ENCODE measurements around the gene KRT33A.
"Not testable (repeated sequence)": the region's sequence is repeated elsewhere in the genome, so short reads cannot be mapped to it uniquely, and the experiment has no call there.

KRT33A gene

DNA sequence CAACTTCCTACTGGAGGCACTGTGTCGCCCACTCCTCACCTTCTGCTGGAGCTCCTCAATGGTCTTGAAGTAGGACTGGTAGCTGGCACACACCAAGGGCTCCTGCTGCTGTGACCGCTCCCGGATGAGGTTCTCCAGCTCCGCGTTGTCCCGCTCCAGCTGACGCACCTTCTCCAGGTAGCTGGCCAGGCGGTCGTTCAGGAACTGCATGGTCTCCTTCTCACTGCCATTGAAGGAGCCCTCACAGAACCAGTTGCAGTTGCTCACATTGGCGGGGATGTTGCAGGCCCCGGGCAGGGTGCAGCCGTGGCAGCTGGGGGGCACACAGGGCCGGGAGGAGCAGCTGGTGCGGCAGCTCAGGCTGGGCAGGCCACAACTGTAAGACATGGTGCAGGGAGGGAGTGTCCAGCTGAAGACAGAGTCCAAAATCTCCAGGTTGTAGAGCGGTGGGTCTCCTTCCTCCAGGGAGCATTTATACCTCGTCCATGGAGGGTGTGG, at the start of gene KRT33A:
Gene KRT33A (minus strand): TSS at position 448 of the 498 bp plus-strand sequence. CDS start 61 bp downstream, at position 387.
- not testable (repeated sequence) for DNase-seq (ENCODE audit: low read depth in 3 of 3)

DNA sequence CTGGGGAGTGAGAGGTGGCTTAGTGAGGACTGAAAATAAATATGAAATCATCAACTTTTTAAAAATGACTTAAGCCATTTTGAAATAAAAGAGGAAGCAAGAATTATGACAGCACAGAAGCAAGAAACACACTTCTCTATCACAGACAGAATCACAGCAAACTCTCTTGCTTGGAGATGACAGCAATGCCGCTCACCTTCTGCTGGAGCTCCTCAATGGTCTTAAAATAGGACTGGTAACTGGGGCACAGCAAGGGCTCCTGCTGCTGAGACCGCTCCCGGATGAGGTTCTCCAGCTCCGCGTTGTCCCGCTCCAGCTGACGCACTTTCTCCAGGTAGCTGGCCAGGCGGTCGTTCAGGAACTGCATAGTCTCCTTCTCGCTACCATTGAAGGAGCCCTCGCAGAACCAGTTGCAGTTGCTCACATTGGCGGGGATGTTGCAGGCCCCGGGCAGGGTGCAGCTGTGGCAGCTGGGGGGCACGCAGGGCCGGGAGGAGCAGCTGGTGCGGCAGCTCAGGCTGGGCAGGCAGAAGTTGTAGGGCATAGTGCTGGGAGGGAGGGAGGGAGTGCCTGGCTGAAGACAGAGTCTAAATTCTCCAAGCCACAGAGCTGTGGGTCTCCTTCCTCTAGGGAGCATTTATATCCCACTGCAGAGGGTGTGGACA, 46.5 kb upstream of the KRT33A start, which contains the start of gene KRT31:
Gene KRT31 (minus strand): TSS at position 613 of the 665 bp plus-strand sequence. CDS start 69 bp downstream, at position 544.
- no peak for DNase-seq (ENCODE audit: low read depth in 3 of 3)

DNA sequence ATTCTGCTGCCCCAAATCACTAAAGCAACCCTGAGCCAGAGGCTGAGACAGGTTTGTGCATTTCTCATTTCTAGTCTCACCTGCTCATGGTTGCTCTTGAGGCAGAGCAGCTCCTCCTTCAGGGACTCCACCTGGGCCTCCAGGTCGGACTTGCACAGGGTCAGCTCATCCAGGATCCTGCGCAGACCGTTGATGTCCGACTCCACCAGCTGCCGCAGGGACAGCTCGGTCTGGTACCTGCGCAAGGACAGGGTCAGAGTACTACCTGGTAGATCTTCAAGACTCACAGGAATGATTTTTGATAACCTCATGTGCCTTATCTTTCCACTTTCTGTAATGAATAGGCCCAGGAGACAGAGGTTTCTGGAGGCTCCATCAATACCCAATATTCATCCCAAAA, 45.7 kb upstream of the KRT33A start:
- DNase-seq (ENCODE audit: low read depth in 3 of 3), result no peak

DNA sequence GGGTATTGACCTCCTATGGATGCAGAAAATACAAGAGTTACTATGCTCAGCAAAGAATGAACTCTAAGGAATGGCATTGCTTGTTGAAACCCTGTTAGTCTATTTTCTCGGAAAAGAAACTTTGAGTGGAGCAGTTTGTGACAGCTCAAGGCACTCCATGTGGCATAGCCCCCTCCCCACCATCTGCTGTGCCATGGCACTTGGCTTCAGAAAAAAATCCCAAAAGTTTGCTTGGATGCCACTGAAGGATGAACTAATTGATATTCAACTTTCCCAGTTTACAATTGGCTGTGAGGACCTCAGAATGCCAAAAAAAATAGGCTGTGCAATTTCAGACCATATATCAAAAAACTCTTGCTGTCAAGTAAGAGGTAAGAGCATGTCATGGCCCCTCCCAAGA, 45.0 kb upstream of the KRT33A start:
- DNase-seq (ENCODE audit: low read depth in 3 of 3), result no peak

DNA sequence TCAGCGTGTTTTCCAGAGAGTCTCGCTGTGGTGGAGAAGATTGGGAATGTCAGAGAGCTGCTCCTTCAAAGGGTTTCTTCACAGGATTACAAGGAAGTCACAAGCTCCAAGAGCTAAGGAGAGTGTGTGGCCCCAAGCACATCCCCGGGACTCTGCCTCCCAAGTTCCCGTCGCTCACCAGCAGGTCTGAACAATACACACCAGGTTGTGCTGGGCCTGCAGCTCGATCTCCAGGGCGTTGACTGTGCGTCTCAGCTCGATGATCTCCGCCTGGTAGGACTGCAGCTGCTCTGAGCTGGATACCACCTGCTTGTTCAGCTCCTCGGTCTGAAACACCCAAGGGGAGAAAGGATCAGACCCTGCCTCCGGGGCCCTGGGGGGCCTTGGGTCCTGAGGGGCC, 44.4 kb upstream of the KRT33A start:
- not testable (repeated sequence) for DNase-seq (ENCODE audit: low read depth in 3 of 3)

DNA sequence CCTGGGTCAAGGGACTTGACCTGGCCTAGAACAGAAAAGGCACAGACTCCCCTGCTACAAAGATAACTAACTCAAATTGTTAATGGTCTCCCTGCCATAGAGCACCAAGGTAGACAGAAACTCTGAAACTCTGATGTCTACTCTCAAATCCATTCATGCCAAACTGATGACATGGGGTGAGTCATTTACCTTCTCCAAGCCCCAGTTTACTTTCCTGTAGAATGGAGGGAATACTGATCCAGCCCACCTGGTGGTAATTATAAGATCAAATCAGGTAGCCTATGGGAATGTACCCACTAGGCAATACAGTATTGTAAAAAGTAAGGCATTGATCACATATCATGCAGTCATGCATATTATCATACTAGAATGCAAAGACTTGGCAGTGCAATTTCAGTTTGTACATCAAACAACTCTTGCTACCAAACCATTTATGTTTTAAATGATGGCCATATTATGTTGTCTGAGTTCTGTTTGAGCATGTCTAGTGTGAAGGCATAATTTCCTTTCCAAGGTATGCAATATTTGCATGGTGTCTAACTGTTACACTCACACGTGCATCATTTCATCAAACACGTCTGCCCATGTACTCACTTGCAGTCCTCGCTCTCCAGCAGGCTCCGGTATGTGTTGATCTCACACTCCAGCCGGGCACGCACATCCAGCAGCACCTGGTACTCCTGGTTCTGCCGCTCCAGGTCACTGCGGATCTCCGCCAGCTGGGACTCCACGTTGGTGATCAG, 43.8 kb upstream of the KRT33A start:
- DNase-seq (ENCODE audit: low read depth in 3 of 3), result no peak

DNA sequence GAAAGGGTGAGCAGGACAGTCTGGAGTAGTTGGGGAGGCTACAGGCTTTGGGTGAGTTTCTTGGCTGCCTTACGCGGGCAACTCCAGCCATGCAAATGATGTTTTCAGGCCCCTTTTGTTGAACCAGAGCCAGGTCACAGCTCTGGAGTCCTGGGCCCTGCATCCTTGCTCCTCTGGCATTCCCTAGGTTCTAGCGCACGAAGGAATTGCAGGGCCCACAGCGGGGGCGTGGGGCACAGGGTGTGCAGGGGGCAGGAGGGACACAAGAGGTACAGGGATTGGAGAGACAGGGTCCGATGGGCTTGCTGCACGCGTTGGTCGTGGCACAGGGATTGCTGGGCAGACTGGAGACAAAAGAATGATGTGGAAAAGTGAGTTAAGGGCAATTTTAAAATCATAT, 43.2 kb upstream of the KRT33A start:
- no peak for DNase-seq (ENCODE audit: low read depth in 3 of 3)

DNA sequence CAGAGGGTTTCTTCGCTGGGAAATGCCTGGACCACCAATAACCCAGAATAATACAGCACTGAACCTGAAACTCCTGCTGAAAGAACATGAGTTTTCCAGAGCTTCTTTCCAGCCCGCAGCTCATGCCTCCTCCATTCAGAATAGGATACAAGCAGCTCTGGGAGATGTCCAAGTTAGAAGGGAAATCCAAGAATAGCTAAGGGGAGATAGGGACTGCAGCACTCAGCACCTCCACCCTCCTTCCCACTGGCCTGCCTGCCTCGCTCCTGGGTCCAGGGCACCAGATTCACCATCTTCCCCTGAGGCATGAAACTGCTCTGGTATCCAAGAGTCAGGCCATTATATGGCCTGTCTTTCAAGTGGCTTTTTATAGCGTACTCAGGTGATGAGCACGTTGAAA, 42.7 kb upstream of the KRT33A start:
- no peak for DNase-seq (ENCODE audit: low read depth in 3 of 3)

DNA sequence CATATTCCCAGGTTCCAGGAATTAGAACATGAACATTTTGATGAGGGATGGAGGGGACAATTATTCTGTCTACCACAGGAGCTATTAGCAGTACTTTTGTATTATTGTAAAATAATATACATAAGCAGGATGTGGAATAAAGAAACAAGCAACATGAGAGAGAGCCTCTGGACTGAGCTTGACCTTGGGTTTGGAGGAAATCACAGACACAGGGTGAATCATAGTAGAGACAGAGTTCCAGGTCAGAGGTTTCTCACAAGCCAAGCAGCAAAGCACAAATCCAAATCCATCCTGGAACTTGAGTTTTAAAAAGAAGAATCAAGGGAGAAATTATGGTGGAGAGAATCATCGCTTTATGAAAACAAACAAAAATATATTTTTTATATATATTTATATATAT, 41.6 kb upstream of the KRT33A start:
- DNase-seq (ENCODE audit: low read depth in 3 of 3), result no peak

DNA sequence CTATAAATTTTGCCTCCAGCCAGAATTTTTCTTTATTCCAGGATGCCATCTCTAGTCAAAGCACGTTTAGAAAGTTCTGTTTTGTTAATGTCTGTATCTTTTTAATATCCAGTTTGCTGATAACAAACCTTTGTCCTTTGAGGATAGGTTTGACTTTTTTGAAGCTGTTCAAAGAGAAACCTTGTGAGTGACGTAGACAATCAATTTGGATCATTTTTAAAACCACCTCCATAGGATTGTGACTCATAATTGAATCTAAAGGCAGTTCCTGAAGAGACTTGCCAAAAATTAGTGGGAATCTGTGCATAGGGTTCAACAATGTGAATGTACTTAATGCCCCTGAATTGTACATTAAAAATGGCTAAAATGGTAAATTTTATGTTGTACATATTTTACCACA, 40.9 kb upstream of the KRT33A start:
- no peak for DNase-seq (ENCODE audit: low read depth in 3 of 3)

DNA sequence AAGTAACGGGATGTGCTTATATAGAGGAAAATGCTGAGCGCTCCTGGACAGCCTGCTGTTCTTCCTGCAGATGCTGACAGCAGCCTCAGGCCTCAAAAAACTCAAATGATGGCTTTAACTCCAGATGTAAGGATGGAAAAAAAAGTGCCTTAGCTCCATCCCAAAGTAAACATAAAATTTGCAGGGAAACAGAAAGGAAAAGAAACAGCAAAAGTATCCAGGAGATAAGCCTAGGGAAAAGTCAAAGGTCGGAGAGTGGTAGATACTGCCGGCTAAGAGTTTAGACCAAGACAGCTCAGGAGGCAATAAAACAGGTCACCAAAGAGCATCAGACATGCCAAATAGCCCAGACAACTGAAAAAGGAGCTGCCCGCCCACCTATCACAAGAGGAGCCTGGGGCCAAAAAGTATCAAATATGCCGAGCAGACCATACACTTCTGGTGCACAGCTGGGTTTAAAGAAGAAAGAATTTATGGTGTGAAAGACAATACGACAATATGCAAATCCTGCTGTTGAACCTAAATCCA, 39.8 kb upstream of the KRT33A start:
- no peak for DNase-seq (ENCODE audit: low read depth in 3 of 3)

DNA sequence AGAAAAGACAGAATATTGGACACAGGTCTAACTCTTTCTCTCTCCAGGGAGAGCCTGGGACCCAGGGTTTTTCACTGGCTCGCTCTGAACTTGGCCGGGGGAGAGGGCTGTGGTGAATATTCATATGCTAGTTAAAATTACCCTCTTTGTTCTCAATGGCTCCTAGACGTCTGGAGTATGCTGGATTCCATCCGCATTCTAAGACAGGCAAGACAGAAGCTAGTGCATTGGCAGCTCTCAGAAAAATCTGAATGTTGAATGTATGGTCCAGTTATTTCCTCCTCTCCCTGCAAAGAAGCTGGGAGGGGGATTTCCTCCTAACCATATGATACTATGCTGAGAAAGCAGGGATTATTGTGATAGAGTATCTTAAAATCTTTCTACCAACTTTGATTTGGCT, 37.0 kb upstream of the KRT33A start:
- no peak for DNase-seq (ENCODE audit: low read depth in 3 of 3)

DNA sequence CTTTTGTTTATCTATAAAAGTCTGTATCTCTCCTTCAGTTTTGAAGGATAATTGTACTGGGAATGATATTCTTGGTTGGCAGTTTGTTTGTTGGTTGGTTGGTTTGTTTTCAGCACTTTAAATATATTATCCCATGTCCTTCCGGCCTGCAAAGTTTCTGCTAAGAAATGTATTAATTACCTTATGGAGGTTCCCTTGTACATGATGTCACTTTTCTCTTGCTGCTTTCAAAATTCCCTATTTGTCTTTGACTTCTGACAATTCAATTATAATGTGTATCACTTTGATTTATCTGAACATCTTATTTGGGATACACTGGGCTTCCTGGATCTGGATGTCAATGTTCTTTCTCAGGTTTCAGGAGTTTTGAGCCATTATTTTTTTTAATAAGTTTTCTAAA, 35.6 kb upstream of the KRT33A start:
- DNase-seq (ENCODE audit: low read depth in 3 of 3), result no peak

DNA sequence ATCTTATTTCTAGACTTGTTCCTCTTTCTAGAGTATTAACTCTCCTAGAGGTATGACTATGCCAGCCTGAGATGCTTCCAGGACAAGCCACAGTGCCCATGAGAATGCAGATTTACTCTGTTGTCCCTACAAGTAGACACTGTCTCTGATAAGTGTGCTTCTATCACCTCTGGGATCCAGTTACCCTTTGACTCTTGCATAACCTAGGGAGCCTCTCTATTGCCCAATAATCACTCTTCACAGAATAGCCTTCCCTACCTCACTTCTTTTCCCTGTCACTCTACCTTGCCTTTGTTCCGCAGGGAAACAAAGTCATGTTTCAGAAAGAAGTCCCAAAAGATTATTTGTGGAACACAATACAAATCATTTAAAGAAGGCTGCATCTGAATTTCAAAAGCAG, 33.1 kb upstream of the KRT33A start:
- DNase-seq (ENCODE audit: low read depth in 3 of 3), result no peak

DNA sequence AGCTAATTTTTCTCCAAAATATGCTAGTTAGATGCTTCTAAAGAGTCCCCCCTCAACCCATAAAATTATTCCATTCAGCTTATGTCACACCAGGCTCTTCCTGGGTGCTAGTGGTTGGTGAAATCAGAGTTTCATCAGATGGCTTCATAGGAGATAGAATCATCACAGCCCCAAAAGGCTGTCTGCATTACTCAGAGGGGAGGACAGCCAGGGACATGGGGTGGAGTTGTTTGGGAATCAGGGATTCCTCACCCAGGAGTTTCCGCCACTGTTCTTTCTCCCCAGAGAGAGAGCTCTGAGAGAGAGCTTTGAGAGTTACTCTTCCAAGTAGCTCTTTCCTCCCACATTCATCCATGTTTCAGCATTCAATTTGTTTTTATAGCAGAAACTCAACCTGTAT, 31.8 kb upstream of the KRT33A start:
- no peak for DNase-seq (ENCODE audit: low read depth in 3 of 3)

DNA sequence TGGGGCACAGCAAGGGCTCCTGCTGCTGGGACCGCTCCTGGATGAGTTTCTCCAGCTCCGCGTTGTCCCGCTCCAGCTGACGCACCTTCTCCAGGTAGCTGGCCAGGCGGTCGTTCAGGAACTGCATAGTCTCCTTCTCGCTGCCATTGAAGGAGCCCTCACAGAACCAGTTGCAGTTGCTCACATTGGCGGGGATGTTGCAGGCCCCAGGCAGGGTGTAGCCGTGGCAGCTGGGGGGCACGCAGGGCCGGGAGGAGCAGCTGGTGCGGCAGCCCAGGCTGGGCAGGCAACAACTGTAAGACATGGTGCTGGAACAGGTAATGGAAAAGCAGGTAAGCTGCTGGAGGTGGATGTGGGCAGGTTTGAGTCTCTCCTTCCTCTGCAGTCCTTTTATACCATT, 31.3 kb upstream of the KRT33A start, which contains the start of gene KRT34:
Gene KRT34 (minus strand): TSS at position 364 of the 400 bp plus-strand sequence. CDS start 60 bp downstream, at position 304.
- DNase-seq (ENCODE audit: low read depth in 3 of 3), result not testable (repeated sequence)

DNA sequence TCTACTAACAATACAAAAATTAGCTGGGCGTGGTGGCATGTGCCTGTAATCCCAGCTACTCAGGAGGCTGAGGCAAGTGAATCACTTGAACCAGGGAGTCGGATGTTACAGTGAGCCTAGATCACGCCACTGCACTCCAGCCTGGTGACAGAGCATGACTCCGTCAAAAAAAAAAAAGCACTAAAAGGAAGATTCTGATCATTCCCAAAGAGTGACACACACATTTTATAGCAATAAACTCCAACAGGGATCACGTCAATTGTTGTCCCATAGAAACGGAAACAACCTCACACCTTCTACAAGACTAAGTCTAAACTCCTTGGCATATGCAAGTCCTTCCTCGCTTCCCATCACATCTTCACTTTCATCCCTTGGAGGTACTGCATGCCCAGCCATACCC, 29.5 kb upstream of the KRT33A start:
- not testable (repeated sequence) for DNase-seq (ENCODE audit: low read depth in 3 of 3)

DNA sequence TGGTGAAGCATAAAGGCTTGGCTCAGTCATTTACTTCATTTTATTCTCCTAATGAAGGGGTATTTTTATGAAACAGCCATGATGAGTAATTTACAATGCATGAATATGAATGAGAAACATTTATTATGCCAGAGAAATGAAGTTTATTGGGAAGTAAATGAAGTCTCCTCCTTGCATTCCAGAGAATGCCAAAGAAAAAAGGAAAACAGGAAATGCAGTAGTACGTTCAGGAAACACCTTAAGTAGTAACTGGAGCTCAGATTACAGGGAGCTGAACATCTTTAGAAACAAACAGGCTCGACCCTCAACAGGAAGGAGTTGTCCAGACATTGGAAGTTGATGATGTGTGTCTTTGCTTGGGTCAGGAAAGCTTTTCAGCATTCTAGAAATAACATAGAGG, 26.9 kb upstream of the KRT33A start:
- no peak for DNase-seq (ENCODE audit: low read depth in 3 of 3)

DNA sequence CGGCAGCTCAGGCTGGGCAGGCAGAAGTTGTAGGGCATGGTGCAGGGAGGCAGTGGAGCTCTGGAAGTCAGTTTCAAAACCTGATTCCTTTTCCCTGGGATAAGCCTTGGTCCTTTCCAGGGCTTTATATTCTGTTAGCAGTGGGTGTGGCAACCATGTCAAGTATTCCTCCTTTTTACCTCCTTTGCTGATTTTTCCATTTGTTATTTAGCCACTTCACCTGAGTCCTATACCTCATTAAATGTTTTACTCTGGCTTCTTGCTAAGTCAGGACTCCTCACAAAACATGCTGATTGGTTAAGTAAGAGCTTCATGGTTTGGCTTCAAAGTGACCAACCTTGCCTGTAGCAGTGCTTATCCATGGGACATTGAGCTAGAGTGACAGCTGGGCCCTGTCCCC, 19.1 kb upstream of the KRT33A start, which contains the start of gene KRT33B:
Gene KRT33B (minus strand): TSS at position 101 of the 400 bp plus-strand sequence. CDS start 63 bp downstream, at position 38.
- DNase-seq (ENCODE audit: low read depth in 3 of 3), result no peak

DNA sequence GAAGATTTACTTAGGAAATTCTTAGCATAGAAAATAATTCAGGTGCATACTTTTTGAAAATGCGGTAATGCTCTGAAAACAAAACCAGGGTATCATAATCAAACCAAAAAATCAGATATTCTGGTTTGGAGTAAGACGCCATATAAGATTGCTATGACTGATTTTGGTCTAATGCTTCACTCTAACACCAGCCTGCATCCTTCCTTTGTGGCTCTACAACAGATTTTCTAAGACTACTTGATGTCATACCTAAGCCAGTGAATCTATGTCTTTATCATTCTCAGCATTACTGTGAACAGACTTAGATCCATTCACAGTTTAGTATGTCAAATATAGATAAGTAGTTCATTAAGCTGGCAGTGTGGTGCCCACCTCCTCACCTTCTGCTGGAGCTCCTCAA, 18.4 kb upstream of the KRT33A start:
- DNase-seq (ENCODE audit: low read depth in 3 of 3), result no peak

DNA sequence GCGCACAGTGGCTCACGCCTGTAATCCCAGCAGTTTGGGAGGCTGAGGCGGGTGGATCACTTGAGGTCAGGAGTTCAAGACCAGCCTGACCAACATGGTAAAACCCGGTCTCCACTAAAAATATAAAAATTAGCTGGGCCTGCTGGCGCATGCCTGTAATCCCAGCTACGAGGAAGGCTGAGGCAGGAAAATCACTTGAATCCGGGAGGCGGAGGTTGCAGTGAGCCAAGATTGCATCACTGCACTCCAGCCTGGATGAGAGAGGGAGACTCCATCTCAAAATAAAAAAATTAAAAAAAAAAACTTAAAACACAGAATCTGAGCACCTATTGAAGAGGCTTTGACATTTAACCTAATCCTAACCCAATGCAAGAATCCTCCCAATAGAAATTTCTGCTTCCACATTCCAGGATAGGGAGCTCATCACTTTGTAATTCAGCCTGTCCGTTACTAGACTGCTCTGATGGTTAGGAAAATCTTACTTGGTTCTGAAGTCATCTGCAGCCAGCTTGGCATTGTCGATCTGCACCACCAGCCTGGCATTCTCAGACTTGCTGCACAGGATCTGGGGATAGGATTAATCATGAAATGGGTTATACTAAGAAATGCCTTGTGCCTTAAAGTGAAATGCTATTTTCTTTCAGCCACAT, 16.9 kb upstream of the KRT33A start:
- DNase-seq (ENCODE audit: low read depth in 3 of 3), result no peak

DNA sequence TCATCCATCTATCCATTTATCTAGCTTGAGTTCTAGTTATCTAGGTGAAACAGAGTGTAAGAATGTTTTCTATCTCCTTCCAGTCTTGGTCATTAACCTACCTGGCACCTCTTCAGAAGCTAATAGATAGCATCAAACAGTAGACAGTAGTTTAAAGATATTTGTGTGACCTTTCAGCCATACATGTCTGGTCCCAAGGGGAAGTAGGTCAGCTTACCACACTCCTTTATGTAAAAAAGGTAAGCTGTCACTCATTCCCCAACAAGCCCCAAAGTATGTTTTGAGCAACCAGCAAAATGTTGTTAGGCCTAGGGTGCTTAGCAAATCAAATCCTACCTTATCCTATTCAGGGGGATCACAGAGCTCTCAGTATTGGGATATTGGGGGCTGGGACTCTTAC, 15.4 kb upstream of the KRT33A start:
- no peak for DNase-seq (ENCODE audit: low read depth in 3 of 3)

Measured in stimulated activated CD4-positive, alpha-beta T cell treated with anti-CD3 and anti-CD28 coated beads, TNF-alpha, amount 100 ng/mL, for 4 hours (primary cell).